Measurements from ENCODE around the gene FLT1.

- TF ChIP-seq EZH2 (IDR thresholded peaks at IDR 0.05; ENCODE audit: low read depth) (no peak), CTCF (conservative IDR thresholded peaks at IDR 0.05) (no peak)
Measured at GRCh38 chr13:28325022-28325421, 169.9 kb downstream of the FLT1 start.
